ENCODE data around the gene CRELD2. TPM values are rescaled to one million over a fixed set of nuclear protein-coding genes. Genes with fewer than 3 reads are reported as not detected.

CRELD2 gene
- total and polyA plus RNA-seq, 2 of the 8 experiments (the other 6 are each of a cell fraction or from before 2014, with no cell fraction given): 24.5 to 36.6 TPM

DNA sequence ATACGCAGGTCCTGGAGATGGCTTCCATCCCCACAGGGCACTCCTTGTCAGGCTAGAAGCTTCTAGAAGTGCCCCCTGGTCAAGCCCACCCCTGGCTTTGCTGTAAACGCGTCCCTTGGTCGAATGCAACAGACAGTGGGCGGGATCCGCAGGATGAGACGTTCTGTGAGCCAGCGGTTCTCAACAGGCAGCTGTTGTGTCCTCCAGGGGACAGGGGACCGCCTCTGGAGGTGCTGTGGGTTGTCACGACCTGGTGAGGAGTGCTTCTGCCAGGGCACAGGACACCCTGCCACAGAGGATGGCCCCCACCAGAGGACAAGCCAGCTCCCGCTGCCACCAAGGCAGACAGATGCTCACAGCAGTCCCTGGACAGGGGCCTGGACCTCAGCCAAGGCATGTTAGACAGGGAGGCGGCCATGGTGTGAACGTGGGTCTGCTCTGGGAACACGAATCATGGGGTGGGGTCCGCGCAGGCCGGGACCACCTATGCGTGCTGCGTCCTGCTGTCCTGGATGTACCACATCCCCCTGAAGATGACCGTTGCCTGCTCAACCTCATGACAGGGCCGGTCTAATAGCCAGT is 11.7 kb downstream of the CRELD2 start (continued):
- TF ChIP-seq, protein P1, sequence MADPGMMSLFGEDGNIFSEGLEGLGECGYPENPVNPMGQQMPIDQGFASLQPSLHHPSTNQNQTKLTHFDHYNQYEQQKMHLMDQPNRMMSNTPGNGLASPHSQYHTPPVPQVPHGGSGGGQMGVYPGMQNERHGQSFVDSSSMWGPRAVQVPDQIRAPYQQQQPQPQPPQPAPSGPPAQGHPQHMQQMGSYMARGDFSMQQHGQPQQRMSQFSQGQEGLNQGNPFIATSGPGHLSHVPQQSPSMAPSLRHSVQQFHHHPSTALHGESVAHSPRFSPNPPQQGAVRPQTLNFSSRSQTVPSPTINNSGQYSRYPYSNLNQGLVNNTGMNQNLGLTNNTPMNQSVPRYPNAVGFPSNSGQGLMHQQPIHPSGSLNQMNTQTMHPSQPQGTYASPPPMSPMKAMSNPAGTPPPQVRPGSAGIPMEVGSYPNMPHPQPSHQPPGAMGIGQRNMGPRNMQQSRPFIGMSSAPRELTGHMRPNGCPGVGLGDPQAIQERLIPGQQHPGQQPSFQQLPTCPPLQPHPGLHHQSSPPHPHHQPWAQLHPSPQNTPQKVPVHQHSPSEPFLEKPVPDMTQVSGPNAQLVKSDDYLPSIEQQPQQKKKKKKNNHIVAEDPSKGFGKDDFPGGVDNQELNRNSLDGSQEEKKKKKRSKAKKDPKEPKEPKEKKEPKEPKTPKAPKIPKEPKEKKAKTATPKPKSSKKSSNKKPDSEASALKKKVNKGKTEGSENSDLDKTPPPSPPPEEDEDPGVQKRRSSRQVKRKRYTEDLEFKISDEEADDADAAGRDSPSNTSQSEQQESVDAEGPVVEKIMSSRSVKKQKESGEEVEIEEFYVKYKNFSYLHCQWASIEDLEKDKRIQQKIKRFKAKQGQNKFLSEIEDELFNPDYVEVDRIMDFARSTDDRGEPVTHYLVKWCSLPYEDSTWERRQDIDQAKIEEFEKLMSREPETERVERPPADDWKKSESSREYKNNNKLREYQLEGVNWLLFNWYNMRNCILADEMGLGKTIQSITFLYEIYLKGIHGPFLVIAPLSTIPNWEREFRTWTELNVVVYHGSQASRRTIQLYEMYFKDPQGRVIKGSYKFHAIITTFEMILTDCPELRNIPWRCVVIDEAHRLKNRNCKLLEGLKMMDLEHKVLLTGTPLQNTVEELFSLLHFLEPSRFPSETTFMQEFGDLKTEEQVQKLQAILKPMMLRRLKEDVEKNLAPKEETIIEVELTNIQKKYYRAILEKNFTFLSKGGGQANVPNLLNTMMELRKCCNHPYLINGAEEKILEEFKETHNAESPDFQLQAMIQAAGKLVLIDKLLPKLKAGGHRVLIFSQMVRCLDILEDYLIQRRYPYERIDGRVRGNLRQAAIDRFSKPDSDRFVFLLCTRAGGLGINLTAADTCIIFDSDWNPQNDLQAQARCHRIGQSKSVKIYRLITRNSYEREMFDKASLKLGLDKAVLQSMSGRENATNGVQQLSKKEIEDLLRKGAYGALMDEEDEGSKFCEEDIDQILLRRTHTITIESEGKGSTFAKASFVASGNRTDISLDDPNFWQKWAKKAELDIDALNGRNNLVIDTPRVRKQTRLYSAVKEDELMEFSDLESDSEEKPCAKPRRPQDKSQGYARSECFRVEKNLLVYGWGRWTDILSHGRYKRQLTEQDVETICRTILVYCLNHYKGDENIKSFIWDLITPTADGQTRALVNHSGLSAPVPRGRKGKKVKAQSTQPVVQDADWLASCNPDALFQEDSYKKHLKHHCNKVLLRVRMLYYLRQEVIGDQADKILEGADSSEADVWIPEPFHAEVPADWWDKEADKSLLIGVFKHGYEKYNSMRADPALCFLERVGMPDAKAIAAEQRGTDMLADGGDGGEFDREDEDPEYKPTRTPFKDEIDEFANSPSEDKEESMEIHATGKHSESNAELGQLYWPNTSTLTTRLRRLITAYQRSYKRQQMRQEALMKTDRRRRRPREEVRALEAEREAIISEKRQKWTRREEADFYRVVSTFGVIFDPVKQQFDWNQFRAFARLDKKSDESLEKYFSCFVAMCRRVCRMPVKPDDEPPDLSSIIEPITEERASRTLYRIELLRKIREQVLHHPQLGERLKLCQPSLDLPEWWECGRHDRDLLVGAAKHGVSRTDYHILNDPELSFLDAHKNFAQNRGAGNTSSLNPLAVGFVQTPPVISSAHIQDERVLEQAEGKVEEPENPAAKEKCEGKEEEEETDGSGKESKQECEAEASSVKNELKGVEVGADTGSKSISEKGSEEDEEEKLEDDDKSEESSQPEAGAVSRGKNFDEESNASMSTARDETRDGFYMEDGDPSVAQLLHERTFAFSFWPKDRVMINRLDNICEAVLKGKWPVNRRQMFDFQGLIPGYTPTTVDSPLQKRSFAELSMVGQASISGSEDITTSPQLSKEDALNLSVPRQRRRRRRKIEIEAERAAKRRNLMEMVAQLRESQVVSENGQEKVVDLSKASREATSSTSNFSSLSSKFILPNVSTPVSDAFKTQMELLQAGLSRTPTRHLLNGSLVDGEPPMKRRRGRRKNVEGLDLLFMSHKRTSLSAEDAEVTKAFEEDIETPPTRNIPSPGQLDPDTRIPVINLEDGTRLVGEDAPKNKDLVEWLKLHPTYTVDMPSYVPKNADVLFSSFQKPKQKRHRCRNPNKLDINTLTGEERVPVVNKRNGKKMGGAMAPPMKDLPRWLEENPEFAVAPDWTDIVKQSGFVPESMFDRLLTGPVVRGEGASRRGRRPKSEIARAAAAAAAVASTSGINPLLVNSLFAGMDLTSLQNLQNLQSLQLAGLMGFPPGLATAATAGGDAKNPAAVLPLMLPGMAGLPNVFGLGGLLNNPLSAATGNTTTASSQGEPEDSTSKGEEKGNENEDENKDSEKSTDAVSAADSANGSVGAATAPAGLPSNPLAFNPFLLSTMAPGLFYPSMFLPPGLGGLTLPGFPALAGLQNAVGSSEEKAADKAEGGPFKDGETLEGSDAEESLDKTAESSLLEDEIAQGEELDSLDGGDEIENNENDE (IDR thresholded peaks at IDR 0.05; ENCODE audit: insufficient replicate concordance, low read length): no peak
- TF ChIP-seq TAF7 (optimal IDR thresholded peaks at IDR 0.05; ENCODE audit: borderline replicate concordance, low read depth, low read length) (no peak), JUND (IDR thresholded peaks at IDR 0.05; ENCODE audit: low read length) (no peak), SP4 (IDR thresholded peaks at IDR 0.05; ENCODE audit: low read length) (no peak), SIX5 (IDR thresholded peaks at IDR 0.05; ENCODE audit: low read depth, low read length) (no peak), PHF8 (conservative IDR thresholded peaks at IDR 0.05; ENCODE audit: low read depth, low read length) (no peak), KDM5A (IDR thresholded peaks at IDR 0.05; ENCODE audit: low read length) (no peak), TBP (IDR thresholded peaks at IDR 0.05; ENCODE audit: low read depth, low read length) (no peak)
- TF ChIP-seq, protein P2, sequence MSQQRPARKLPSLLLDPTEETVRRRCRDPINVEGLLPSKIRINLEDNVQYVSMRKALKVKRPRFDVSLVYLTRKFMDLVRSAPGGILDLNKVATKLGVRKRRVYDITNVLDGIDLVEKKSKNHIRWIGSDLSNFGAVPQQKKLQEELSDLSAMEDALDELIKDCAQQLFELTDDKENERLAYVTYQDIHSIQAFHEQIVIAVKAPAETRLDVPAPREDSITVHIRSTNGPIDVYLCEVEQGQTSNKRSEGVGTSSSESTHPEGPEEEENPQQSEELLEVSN (IDR thresholded peaks at IDR 0.05): no peak
